PFSK-1 (cell line): ENCODE measurements around the gene ADM5.

Source experiments
- FOXP2 ChIP-seq: optimal IDR thresholded peaks from 2 replicates; pipeline ENCODE3; 2011; ENCODE audit warnings: borderline replicate concordance, control low read depth, inconsistent platforms; ENCODE audit not compliant: insufficient read depth; ENCODE audit errors: extremely low read length, extremely low read depth
- POLR2AphosphoS5 ChIP-seq: IDR thresholded peaks from 2 replicates; pipeline ENCODE4 v1.6.1; 2012; ENCODE audit warnings: low read depth, mild to moderate bottlenecking, control low read depth, low read length, moderate library complexity
- REST ChIP-seq, 2 experiments: IDR thresholded peaks; 2 replicates each; pipeline versions ENCODE4 v1.6.1 to v1.8.0; 2011 to 2012; ENCODE audit warnings: low read depth in 2 of 2, low read length in 2 of 2, control low read depth in 1 of 2, inconsistent platforms in 1 of 2, mild to moderate bottlenecking in 1 of 2, moderate library complexity in 1 of 2; ENCODE audit not compliant: insufficient read depth in 1 of 2
- SIN3A ChIP-seq: IDR thresholded peaks from 2 replicates; pipeline ENCODE4 v1.6.1; 2012; ENCODE audit warnings: mild to moderate bottlenecking, low read length, moderate library complexity, borderline replicate concordance; ENCODE audit not compliant: insufficient read depth
- TAF1 ChIP-seq: IDR thresholded peaks from 2 replicates; pipeline ENCODE4 v1.6.1; 2012; ENCODE audit warnings: low read length, control low read depth, borderline replicate concordance; ENCODE audit not compliant: insufficient read depth

The ADM5 gene

GRCh38 chr19:49727217-49728030 lies 38.0 kb downstream of the ADM5 start:
- TF ChIP-seq SIN3A (no peak), REST (IDR thresholded peaks at IDR 0.05; ENCODE audit: insufficient read depth in 1 of 2, low read depth in 2 of 2, low read length in 2 of 2) (no peak), POLR2AphosphoS5 (no peak), TAF1 (no peak), FOXP2 (no peak)

GRCh38 chr19:49730166-49730565 lies 40.8 kb downstream of the ADM5 start:
- TF ChIP-seq REST (IDR thresholded peaks at IDR 0.05; ENCODE audit: insufficient read depth in 1 of 2, low read depth in 2 of 2, low read length in 2 of 2), result no peak

GRCh38 chr19:49738268-49738667 lies 48.9 kb downstream of the ADM5 start:
- TF ChIP-seq SIN3A, result no peak
- no peak for TF ChIP-seq POLR2AphosphoS5
- TF ChIP-seq FOXP2, result no peak
- TF ChIP-seq REST (IDR thresholded peaks at IDR 0.05; ENCODE audit: insufficient read depth in 1 of 2, low read depth in 2 of 2, low read length in 2 of 2), result no peak
- TF ChIP-seq TAF1, result no peak

DNA sequence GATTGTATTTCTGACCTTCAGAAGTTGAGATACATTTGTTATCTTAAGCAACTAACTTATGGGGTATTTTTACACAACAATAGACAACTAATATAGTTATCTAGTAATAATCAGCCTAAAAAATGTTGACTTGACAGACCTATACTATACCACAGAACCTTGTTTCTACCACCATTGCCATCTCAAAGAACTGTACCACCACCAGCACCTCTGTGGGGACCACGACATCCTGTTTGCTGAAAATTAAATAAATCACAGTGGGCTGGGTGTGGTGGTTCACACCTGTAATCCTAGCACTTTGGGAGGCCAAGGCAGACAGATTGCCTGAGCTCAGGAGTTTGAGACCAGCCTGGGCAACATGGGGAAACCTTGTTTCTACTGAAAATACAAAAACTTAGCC lies 49.7 kb downstream of the ADM5 start:
- TF ChIP-seq FOXP2 (no peak), POLR2AphosphoS5 (no peak), REST (IDR thresholded peaks at IDR 0.05; ENCODE audit: insufficient read depth in 1 of 2, low read depth in 2 of 2, low read length in 2 of 2) (no peak), TAF1 (no peak), SIN3A (no peak)

GRCh38 chr19:49739933-49740332 lies 50.5 kb downstream of the ADM5 start:
- no peak for TF ChIP-seq TAF1
- TF ChIP-seq SIN3A, result no peak
- TF ChIP-seq FOXP2, result no peak
- TF ChIP-seq REST (IDR thresholded peaks at IDR 0.05; ENCODE audit: insufficient read depth in 1 of 2, low read depth in 2 of 2, low read length in 2 of 2), result no peak
- TF ChIP-seq POLR2AphosphoS5, result no peak
